NCI-H2196 treated with DMSO at 0.1 percent for 48 hours (cell line): ENCODE data around the gene OR6M1.

Experiments
- DNase-seq: peaks from one replicate; lab custom pipeline; 2025; ENCODE audit not compliant: unreplicated experiment; lab: John Stamatoyannopoulos, UW

The OR6M1 gene

GRCh38 chr11:123775715-123776549 lies 30.2 kb downstream of the OR6M1 start:
- DNase-seq = no peak

DNA sequence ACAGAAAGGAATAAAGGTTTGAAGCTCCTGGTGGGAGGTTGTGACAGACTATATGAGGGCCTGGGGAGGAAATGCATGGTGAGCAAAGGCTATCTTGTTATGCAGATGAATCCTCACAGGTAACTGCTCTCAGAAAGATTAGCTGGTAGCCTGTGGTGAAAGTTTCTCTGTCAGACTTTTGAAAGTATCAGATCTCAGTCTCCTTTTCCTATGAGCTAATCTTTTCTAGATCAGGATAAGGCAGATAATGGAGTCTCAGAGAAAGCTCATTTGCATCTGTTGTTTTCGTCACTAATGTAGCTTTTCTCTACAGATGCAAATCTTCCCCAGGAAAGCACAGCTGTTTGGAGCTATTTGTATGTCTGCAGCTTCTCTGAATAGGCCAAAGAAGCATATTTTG lies 30.9 kb downstream of the OR6M1 start:
- DNase-seq = no peak

DNA sequence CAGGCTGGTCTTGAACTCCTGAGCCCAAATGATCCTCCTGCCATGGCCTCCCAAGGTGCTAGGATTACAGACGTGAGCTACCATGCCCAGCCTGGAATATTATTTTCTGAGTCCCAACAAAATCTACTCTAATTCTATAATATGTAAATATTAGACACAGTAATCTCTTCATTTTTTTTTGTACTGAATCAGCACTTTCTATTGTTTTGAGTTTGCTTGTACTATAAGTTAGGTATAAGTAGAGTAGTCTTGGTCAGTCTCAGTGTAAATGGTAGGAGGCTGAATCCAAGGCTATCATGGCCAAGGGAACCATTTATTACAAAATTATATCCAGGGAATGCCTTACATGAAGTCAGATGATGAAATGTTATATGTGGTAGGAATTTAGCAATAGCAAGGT lies 32.2 kb downstream of the OR6M1 start:
- DNase-seq = no peak

GRCh38 chr11:123773026-123773425 lies 33.1 kb downstream of the OR6M1 start:
- no peak for DNase-seq

- no peak for DNase-seq
These were observed 34.5 kb downstream of the OR6M1 start for GRCh38 chr11:123771664-123772063.

GRCh38 chr11:123770712-123771111 lies 35.4 kb downstream of the OR6M1 start:
- DNase-seq = no peak

- DNase-seq = no peak
These were observed 40.5 kb downstream of the OR6M1 start for GRCh38 chr11:123765601-123766000.

DNA sequence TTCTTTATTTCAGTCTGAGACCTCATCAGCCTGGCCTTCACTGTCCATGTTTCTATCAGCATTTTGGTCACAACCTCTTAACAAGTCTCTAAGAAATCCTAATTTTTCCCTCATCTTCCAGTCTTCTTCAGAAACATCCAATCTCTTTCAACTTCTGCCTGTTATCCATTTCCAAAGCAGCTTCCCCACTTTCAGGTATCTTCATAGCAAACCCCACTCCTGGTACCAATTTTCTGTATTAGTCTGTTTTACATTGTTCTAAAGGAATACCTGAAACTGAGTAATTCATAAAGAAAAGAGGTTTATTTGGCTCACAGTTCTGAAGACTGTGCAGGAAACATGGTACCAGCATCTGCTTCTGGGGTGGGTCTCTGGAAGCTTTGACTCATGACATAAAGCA lies 43.7 kb downstream of the OR6M1 start:
- no peak for DNase-seq

- no peak for DNase-seq
These were observed 45.3 kb downstream of the OR6M1 start for GRCh38 chr11:123760894-123761293.

DNA sequence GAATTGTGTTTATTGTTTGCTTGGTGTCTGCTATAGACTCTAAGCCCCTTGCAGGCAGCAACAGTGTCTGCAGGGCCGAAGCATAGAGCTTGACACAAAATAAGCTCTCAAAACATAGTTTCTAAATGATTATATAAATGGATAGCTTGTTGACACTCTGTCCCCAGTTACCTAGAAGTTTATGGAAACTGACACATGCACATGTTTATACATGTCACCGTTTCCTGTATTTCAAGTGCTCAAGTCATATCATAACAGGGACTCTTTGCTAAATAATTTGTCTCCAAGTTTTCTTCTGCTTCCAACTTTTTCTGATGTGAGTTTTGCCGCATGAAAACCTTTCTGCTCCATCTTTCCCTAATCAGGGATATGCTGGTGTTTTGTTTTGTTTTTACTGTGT lies 48.2 kb downstream of the OR6M1 start:
- no peak for DNase-seq

DNA sequence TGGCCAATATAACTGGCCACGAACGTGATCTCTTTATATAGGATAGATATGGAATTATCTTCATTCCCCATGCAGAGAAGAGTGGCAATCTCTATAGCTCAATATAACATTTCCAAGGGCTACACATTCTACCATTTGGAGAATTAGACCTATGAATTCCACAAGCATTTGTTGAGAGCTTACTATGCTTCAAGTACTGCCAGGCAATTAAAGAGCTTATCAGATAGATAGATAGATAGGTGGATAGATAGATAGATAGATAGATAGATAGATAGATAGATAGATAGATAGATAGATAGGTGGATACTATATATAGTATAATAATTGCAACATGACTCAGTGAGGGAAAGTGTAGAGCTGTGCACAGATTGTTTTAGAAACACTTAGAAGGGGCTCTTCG lies 50.3 kb downstream of the OR6M1 start:
- no peak for DNase-seq
